Type B pancreatic cell (in vitro differentiated cells): ENCODE measurements around the gene OSBPL1A. TPM values are rescaled to one million over a fixed set of nuclear protein-coding genes. Genes with fewer than 3 reads are reported as not detected.

Experiments used
- DNase-seq: peaks from one replicate; pipeline ENCODE4 v3.0.0; 2021; ENCODE audit warnings: mixed read lengths; ENCODE audit not compliant: unreplicated experiment; ENCODE audit errors: extremely low spot score
- H3K27ac Mint-ChIP-seq: 2 replicates; pipeline ENCODE4 v1.8.0; 2021; ENCODE audit warnings: mild to moderate bottlenecking, mixed read lengths
- H3K27me3 Mint-ChIP-seq: 2 replicates; pipeline ENCODE4 v1.8.0; 2021; ENCODE audit warnings: mixed read lengths
- H3K36me3 Mint-ChIP-seq: 2 replicates; pipeline ENCODE4 v1.8.0; 2021; ENCODE audit warnings: mixed read lengths
- H3K4me1 Mint-ChIP-seq: one replicate; pipeline ENCODE4 v1.8.0; 2021; ENCODE audit warnings: mixed read lengths; ENCODE audit not compliant: unreplicated experiment
- H3K4me3 Mint-ChIP-seq: 2 replicates; pipeline ENCODE4 v1.8.0; 2021; ENCODE audit warnings: mild to moderate bottlenecking, mixed read lengths
- H3K9me3 Mint-ChIP-seq: 2 replicates; pipeline ENCODE4 v1.8.0; 2021; ENCODE audit warnings: mixed read lengths
- CTCF ChIP-seq: fragments of 200-600 bp; sonication (generic); conservative IDR thresholded peaks from 2 replicates; pipeline ENCODE4 v1.5.0; 2021; ENCODE audit warnings: antibody characterized with exemption, mild to moderate bottlenecking
- total RNA-seq: library from RNA; stranded (reverse); gene quantifications from 2 replicates; pipeline ENCODE4 v1.2.1, GENCODE V29; 2021; ENCODE audit warnings: low replicate concordance

Gene OSBPL1A
- total RNA-seq, 1 donor from 2014 or later: 42.7 TPM

GRCh38 chr18:24195296-24196053 is 202.1 kb downstream of the OSBPL1A start:
- DNase-seq: no peak
- no peak overlapping the region for H3K4me3 Mint-ChIP-seq
- H3K4me1 Mint-ChIP-seq: peaks cover 10% of the 10 kb centered on the region
- no peak for TF ChIP-seq CTCF
- peaks cover 5% of the 10 kb centered on the region for H3K36me3 Mint-ChIP-seq
- no peaks in the 10 kb centered on the region for H3K9me3 Mint-ChIP-seq
- H3K27ac Mint-ChIP-seq: no peak overlapping the region
- no peaks in the 10 kb centered on the region for H3K27me3 Mint-ChIP-seq

- Mint-ChIP-seq H3K27me3 (no peaks in the 10 kb centered on the region), H3K36me3 (peaks cover 5% of the 10 kb centered on the region), H3K4me3 (no peak overlapping the region), H3K4me1 (peaks cover 15% of the 10 kb centered on the region), H3K27ac (no peak overlapping the region), H3K9me3 (no peaks in the 10 kb centered on the region)
- DNase-seq: no peak
- TF ChIP-seq CTCF: no peak
Measured at GRCh38 chr18:24190590-24190989, 207.0 kb downstream of the OSBPL1A start.

- Mint-ChIP-seq H3K36me3 (peaks cover 9% of the 10 kb centered on the region), H3K27me3 (no peaks in the 10 kb centered on the region), H3K4me3 (no peak overlapping the region), H3K27ac (no peak overlapping the region), H3K9me3 (no peaks in the 10 kb centered on the region), H3K4me1 (peaks cover 15% of the 10 kb centered on the region)
- TF ChIP-seq CTCF: no peak
- DNase-seq: no peak
Measured at GRCh38 chr18:24189664-24190346, 207.8 kb downstream of the OSBPL1A start.

GRCh38 chr18:24189007-24189528 is 208.6 kb downstream of the OSBPL1A start:
- Mint-ChIP-seq H3K36me3 (peaks cover 10% of the 10 kb centered on the region), H3K4me1 (peaks cover 15% of the 10 kb centered on the region), H3K4me3 (no peak overlapping the region), H3K27ac (no peak overlapping the region), H3K9me3 (no peaks in the 10 kb centered on the region), H3K27me3 (no peaks in the 10 kb centered on the region)
- DNase-seq: no peak
- TF ChIP-seq CTCF: no peak

- H3K4me1 Mint-ChIP-seq: peaks cover 15% of the 10 kb centered on the region
- no peaks in the 10 kb centered on the region for H3K9me3 Mint-ChIP-seq
- H3K27me3 Mint-ChIP-seq: no peaks in the 10 kb centered on the region
- no peak for TF ChIP-seq CTCF
- DNase-seq: no peak
- peaks cover 10% of the 10 kb centered on the region for H3K36me3 Mint-ChIP-seq
- no peak overlapping the region for H3K4me3 Mint-ChIP-seq
- H3K27ac Mint-ChIP-seq: no peak overlapping the region
Measured at GRCh38 chr18:24188120-24188519, 209.5 kb downstream of the OSBPL1A start.
